CD4-positive, alpha-beta memory T cell (primary cell): Measurements from ENCODE around the gene CFAP97D2. TPM values are rescaled to one million over a fixed set of nuclear protein-coding genes. Genes with fewer than 3 reads are reported as not detected.

ENCODE experiments used
- CTCF ChIA-PET: fragments of 350-600 bp; sonication (Branson Sonifier 250); formaldehyde crosslinking; loops from one replicate; lab custom pipeline; 2021; ENCODE audit warnings: inconsistent platforms; ENCODE audit not compliant: partially characterized antibody; lab: Charles Lee
- POLR2A ChIA-PET: fragments of 350-600 bp; sonication (Branson Sonifier 250); formaldehyde crosslinking; loops from one replicate; lab custom pipeline; 2021; ENCODE audit not compliant: partially characterized antibody; lab: Charles Lee
- DNase-seq, 5 donors: peaks; one replicate each; pipeline versions ENCODE4 v3.0.0 to v3.0.0-alpha.2; 2020 to 2022; ENCODE audit warnings: mixed read lengths in 1 of 5
- H3K27ac ChIP-seq: one replicate; pipeline ENCODE4 v1.7.0; 2013; ENCODE audit warnings: low read depth, low read length
- H3K27me3 ChIP-seq: 2 replicates; pipeline ENCODE4 v1.7.0; 2013; ENCODE audit warnings: mild to moderate bottlenecking, low read length, moderate library complexity; ENCODE audit not compliant: insufficient read depth
- H3K36me3 ChIP-seq: 2 replicates; pipeline ENCODE4 v1.7.0; 2013; ENCODE audit warnings: mild to moderate bottlenecking, low read length, moderate library complexity; ENCODE audit not compliant: insufficient read depth
- H3K4me1 ChIP-seq: 2 replicates; pipeline ENCODE4 v1.7.0; 2013; ENCODE audit warnings: mild to moderate bottlenecking, low read length, moderate library complexity; ENCODE audit not compliant: insufficient read depth
- H3K4me3 ChIP-seq, 2 donors: one replicate each; pipeline ENCODE4 v1.7.0; 2013; ENCODE audit warnings: low read length in 2 of 2, mild to moderate bottlenecking in 1 of 2
- H3K9me3 ChIP-seq, 2 donors: one replicate each; pipeline ENCODE4 v1.7.0; 2013; ENCODE audit warnings: low read length in 2 of 2, control low read depth in 1 of 2; ENCODE audit not compliant: control insufficient read depth in 1 of 2
- H3K27ac Mint-ChIP-seq, 7 donors: one replicate each; pipeline ENCODE4 v1.8.0; 2020 to 2021; ENCODE audit warnings: mixed read lengths in 7 of 7, mild to moderate bottlenecking in 6 of 7, inconsistent platforms in 3 of 7, moderate library complexity in 3 of 7
- H3K27me3 Mint-ChIP-seq, 2 donors: one replicate each; pipeline ENCODE4 v1.8.0; 2020 to 2021; ENCODE audit warnings: mixed read lengths in 2 of 2
- H3K36me3 Mint-ChIP-seq, 2 donors: one replicate each; pipeline ENCODE4 v1.8.0; 2020 to 2021; ENCODE audit warnings: mixed read lengths in 2 of 2, inconsistent platforms in 1 of 2, mild to moderate bottlenecking in 1 of 2
- H3K4me1 Mint-ChIP-seq, 4 donors: one replicate each; pipeline ENCODE4 v1.8.0; 2020 to 2021; ENCODE audit warnings: mixed read lengths in 4 of 4, mild to moderate bottlenecking in 1 of 4
- H3K4me3 Mint-ChIP-seq, 8 donors: one replicate each; pipeline ENCODE4 v1.8.0; 2020 to 2021; ENCODE audit warnings: mixed read lengths in 8 of 8, mild to moderate bottlenecking in 7 of 8, moderate library complexity in 6 of 8, inconsistent platforms in 3 of 8
- H3K9me3 Mint-ChIP-seq, 8 donors: one replicate each; pipeline ENCODE4 v1.8.0; 2020 to 2021; ENCODE audit warnings: mixed read lengths in 8 of 8, mild to moderate bottlenecking in 5 of 8, inconsistent platforms in 3 of 8, moderate library complexity in 1 of 8
- intact Hi-C: fragments of 100-400 bp; cut with micrococcal nuclease; formaldehyde crosslinking; loops from one replicate; pipeline ENCODE4 v1.15.1; 2023
- polyA plus RNA-seq, 2 donors: library from polyadenylated mRNA; unstranded; fragments of 300-500 nt; fragmentation: Illumina TruSeq; gene quantifications; one replicate each; pipeline ENCODE4 v1.2.3, GENCODE V29; 2021
- total RNA-seq, 2 experiments: library from RNA; stranded (reverse); gene quantifications; one replicate each; pipeline ENCODE4 v1.2.3, GENCODE V29; 2021

The CFAP97D2 gene
- total and polyA plus RNA-seq, 4 experiments from 2014 or later: not detected

DNA sequence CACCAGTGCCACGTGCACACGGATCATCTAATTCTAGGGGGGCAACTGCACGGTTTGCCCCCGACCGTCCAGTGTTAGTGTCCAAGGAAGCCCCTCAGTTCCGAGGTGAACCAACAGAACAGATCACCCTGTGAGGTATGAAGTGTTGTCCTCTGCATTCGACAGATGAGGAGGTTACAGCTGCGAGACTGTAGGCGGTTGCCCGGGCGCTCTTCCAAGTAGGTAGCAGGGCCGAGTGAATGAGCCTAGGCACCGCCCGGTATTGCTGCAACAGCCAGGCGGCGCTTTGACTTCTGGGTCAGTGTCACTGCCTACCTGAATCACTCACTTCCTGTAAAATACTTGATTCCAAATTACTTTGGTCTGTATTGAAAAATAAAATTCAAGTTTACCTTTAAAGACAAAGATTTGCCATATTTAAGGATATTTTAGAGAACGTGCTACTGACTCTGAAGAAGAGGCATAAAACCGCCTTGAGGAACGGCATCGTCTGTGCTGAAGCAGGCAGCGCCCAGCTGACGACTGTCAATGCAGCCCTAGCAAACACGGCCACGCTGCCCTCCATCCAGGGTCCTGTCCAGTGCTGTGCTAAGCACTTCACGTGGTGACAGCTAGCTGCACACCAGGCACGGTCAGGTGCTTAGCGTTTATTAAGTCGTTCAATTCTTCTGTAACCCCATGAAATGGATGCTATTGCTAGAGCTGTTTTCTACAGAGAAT, 27.3 kb upstream of the CFAP97D2 start:
- peaks cover 0 to 5% (median 0%) of the 10 kb centered on the region in 8 donors for H3K9me3 Mint-ChIP-seq

DNA sequence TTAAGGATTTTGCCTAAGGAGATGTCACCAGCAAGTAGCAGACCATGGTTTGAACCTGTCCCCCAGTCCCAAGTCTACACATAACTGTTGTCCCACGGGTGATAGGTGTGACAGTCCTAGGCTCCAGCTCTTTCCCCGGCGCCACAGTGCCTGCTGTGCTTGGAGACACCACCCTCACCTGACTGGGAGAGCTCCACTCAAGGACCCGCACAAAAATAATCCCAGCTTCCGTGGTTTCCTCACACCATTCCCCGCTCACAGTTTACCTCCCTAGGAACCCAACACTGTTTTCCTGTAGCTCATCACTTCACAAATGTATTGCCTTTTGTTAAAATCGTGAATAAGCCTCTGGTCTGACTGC, 26.8 kb upstream of the CFAP97D2 start:
- ChIA-PET CTCF (interaction anchor here (0.8 to 3.2 kb wide), 7 partner anchors 10 to 74 kb away, joined by 4 to 13 read pairs (median 5); no protein-coding TSS in a partner anchor), POLR2A (interaction anchor here (1.7 to 4.0 kb wide), 6 partner anchors 9 to 25 kb away, joined by 3 to 32 read pairs (median 22); no protein-coding TSS in a partner anchor)
- H3K9me3 Mint-ChIP-seq: peaks cover 0 to 5% (median 0%) of the 10 kb centered on the region in 8 donors
- intact Hi-C loops: no loop called here
- H3K4me3 Mint-ChIP-seq: peak overlapping the region in 2 of 8 donors; percentile 81 to 93
- no peaks in the 10 kb centered on the region for H3K9me3 ChIP-seq
- no peaks in the 10 kb centered on the region for H3K27me3 Mint-ChIP-seq
- no peaks in the 10 kb centered on the region for H3K27me3 ChIP-seq
- peaks cover 60 to 83% (median 73%) of the 10 kb centered on the region in 4 donors for H3K4me1 Mint-ChIP-seq
- no peak overlapping the region for H3K4me3 ChIP-seq
- DNase-seq: no peak
- peaks cover 3 to 7% of the 10 kb centered on the region in 2 donors for H3K36me3 Mint-ChIP-seq
- peak overlapping the region; percentile 81 for H3K27ac ChIP-seq
- H3K27ac Mint-ChIP-seq: peak overlapping the region; percentile 95 to 100 (median 100)
- no peaks in the 10 kb centered on the region for H3K36me3 ChIP-seq
- peaks cover 79% of the 10 kb centered on the region for H3K4me1 ChIP-seq

More for the DNA sequence above, 27.3 kb upstream of the CFAP97D2 start:
- H3K4me1 Mint-ChIP-seq: peaks cover 60 to 81% (median 72%) of the 10 kb centered on the region in 4 donors
- Histone ChIP-seq H3K4me3 (peak overlapping the region in 1 of 2 donors; percentile 15), H3K4me1 (peaks cover 79% of the 10 kb centered on the region), H3K27me3 (no peaks in the 10 kb centered on the region), H3K27ac (peak overlapping the region; percentile 81), H3K9me3 (no peaks in the 10 kb centered on the region), H3K36me3 (no peaks in the 10 kb centered on the region)
- H3K4me3 Mint-ChIP-seq: peak overlapping the region; percentile 62 to 93 (median 72)
- no peaks in the 10 kb centered on the region for H3K27me3 Mint-ChIP-seq
- intact Hi-C loops: no loop called here
- ChIA-PET CTCF (interaction anchor here (1.4 to 3.2 kb wide), 7 partner anchors 10 to 75 kb away, joined by 4 to 13 read pairs (median 5); no protein-coding TSS in a partner anchor), POLR2A (interaction anchor here (1.2 to 4.0 kb wide), 8 partner anchors 9 to 31 kb away, joined by 3 to 32 read pairs (median 16); no protein-coding TSS in a partner anchor)
- DNase-seq: peak; percentile 55 to 79 (median 59)
- H3K36me3 Mint-ChIP-seq: peaks cover 3 to 7% of the 10 kb centered on the region in 2 donors
- peak overlapping the region; percentile 95 to 100 (median 100) for H3K27ac Mint-ChIP-seq

DNA sequence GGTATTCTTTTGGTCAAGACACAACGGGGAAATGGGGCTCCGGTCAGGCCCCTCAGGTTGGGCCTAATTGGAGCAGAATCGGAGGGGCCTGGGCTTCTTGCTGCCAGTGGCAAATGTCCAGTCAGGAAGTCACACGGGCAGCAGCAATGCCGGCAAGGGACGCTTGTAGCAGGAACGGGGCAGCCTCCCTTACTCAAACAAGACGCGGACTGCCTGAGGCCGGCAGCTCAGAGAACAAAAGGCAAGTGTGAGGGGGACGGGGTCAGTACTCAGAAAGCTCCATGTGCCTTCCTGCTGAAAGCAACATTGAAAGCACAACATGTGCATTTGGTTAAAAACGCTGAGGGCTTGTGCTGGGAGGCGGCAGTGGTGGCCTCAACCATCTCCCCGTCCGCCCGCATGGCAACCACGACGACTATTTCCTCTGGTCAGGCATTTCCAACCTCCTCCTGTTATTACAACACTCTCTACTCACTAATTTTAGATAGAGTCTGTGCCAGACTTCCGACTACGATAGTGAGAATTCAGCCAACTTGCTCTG, 26.2 kb upstream of the CFAP97D2 start:
- POLR2A ChIA-PET: interaction anchor here (1.8 to 4.0 kb wide), 5 partner anchors 9 to 23 kb away, joined by 6 to 32 read pairs (median 24); no protein-coding TSS in a partner anchor
- Mint-ChIP-seq H3K4me1 (peaks cover 63 to 86% (median 76%) of the 10 kb centered on the region in 4 donors), H3K27me3 (no peaks in the 10 kb centered on the region), H3K36me3 (peaks cover 2 to 6% of the 10 kb centered on the region in 2 donors), H3K9me3 (peaks cover 0 to 5% (median 0%) of the 10 kb centered on the region in 8 donors), H3K27ac (peak overlapping the region; percentile 58 to 100 (median 95)), H3K4me3 (peak overlapping the region in 1 of 8 donors; percentile 42)
- CTCF ChIA-PET: interaction anchor here (0.8 to 3.2 kb wide), 4 partner anchors 9 to 74 kb away, joined by 4 to 13 read pairs (median 6); no protein-coding TSS in a partner anchor
- H3K27ac ChIP-seq: no peak overlapping the region
- no peaks in the 10 kb centered on the region for H3K36me3 ChIP-seq
- intact Hi-C loops: no loop called here
- H3K4me1 ChIP-seq: peaks cover 80% of the 10 kb centered on the region
- H3K27me3 ChIP-seq: no peaks in the 10 kb centered on the region
- no peak overlapping the region for H3K4me3 ChIP-seq
- no peak for DNase-seq
- H3K9me3 ChIP-seq: no peaks in the 10 kb centered on the region

- Histone ChIP-seq H3K27ac (no peak overlapping the region), H3K36me3 (no peaks in the 10 kb centered on the region), H3K4me3 (no peak overlapping the region), H3K9me3 (no peaks in the 10 kb centered on the region), H3K4me1 (peaks cover 80% of the 10 kb centered on the region), H3K27me3 (no peaks in the 10 kb centered on the region)
- Mint-ChIP-seq H3K27me3 (no peaks in the 10 kb centered on the region), H3K4me1 (peaks cover 63 to 86% (median 76%) of the 10 kb centered on the region in 4 donors), H3K27ac (peak overlapping the region; percentile 82 to 100 (median 95)), H3K4me3 (peak overlapping the region in 5 of 8 donors; percentile 4 to 75 (median 37)), H3K36me3 (peaks cover 0 to under 1% of the 10 kb centered on the region in 2 donors), H3K9me3 (peaks cover 0 to 5% (median 0%) of the 10 kb centered on the region in 8 donors)
- ChIA-PET POLR2A (interaction anchor here (1.0 to 4.0 kb wide), 4 partner anchors 9 to 14 kb away, joined by 3 to 30 read pairs (median 13); no protein-coding TSS in a partner anchor), CTCF (no interaction called here)
- no peak for DNase-seq
- intact Hi-C loops: no loop called here
Observed at GRCh38 chr13:114153485-114154080, 25.5 kb upstream of the CFAP97D2 start.

DNA sequence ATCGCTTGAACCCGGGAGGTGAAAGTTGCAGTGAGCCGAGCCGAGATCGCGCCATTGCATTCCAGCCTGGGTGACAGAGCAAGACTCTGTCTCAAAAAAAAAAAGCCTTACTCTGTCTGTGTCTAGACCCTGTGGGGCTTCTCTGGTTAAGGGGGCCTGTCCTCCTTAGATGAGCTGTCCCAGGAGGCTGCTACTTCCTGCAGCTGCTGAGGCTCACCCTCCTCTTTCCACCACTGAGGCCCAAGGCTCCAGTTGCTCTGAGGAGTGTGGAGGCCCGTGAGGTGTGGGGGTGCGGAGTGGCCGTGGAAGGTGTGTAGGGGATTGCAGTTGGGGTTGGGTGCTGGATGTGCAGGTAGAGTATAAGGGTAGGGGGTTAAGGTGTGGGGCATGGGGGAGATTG, 24.6 kb upstream of the CFAP97D2 start:
- Histone ChIP-seq H3K9me3 (no peaks in the 10 kb centered on the region), H3K4me3 (no peak overlapping the region), H3K27ac (no peak overlapping the region), H3K27me3 (no peaks in the 10 kb centered on the region), H3K36me3 (no peaks in the 10 kb centered on the region), H3K4me1 (peaks cover 75% of the 10 kb centered on the region)
- Mint-ChIP-seq H3K27me3 (no peaks in the 10 kb centered on the region), H3K4me3 (peak overlapping the region in 3 of 8 donors; percentile 12 to 49 (median 38)), H3K4me1 (peaks cover 66 to 86% (median 77%) of the 10 kb centered on the region in 4 donors), H3K27ac (peak overlapping the region; percentile 82 to 100 (median 95)), H3K9me3 (peaks cover 0 to 6% (median 0%) of the 10 kb centered on the region in 8 donors), H3K36me3 (no peaks in the 10 kb centered on the region)
- ChIA-PET POLR2A (interaction anchor here (0.6 to 1.3 kb wide), 3 partner anchors 11 to 66 kb away, joined by 3 to 5 read pairs (median 4); no protein-coding TSS in a partner anchor), CTCF (no interaction called here)
- intact Hi-C loops: no loop called here
- DNase-seq: no peak

DNA sequence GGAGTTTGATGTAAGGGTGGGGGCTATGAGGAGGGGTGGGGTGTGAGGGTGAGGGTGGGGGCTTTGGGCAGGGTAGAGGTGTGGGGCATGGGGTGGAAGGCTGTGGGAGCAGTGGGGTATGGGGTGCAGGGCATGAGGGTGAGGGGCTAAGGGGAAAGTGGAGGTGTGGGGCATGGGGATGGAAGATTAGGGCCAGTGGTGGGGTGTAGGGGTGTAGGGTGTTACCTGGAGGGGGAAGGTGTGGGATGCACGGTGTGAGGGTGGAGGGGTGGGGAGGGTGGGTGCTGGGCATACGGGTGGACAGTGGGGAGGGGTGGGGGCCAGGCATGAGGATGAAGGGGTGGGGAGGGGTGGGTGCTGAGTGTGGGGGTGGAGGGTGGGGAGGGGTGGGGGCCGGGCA, 23.7 kb upstream of the CFAP97D2 start:
- no peak overlapping the region for H3K4me3 Mint-ChIP-seq
- ChIA-PET POLR2A (no interaction called here), CTCF (no interaction called here)
- no peak for DNase-seq
- Histone ChIP-seq H3K36me3 (no peaks in the 10 kb centered on the region), H3K9me3 (no peaks in the 10 kb centered on the region), H3K27ac (no peak overlapping the region), H3K27me3 (no peaks in the 10 kb centered on the region), H3K4me3 (no peak overlapping the region), H3K4me1 (peaks cover 75% of the 10 kb centered on the region)
- H3K4me1 Mint-ChIP-seq: peaks cover 67 to 86% (median 77%) of the 10 kb centered on the region in 4 donors
- H3K9me3 Mint-ChIP-seq: peaks cover 0 to 7% (median 0%) of the 10 kb centered on the region in 8 donors
- H3K36me3 Mint-ChIP-seq: no peaks in the 10 kb centered on the region
- intact Hi-C loops: no loop called here
- no peak overlapping the region for H3K27ac Mint-ChIP-seq
- no peaks in the 10 kb centered on the region for H3K27me3 Mint-ChIP-seq
